Heart left ventricle (tissue), 16 donors: ENCODE measurements around the gene PHKB. TPM values are rescaled to one million over a fixed set of nuclear protein-coding genes. Genes with fewer than 3 reads are reported as not detected.
"Not testable (repeated sequence)": the region's sequence is repeated elsewhere in the genome, so short reads cannot be mapped to it uniquely, and the experiment has no call there.

ENCODE experiments used
- ATAC-seq, 4 donors: fragments of 200-7000 bp; cut with Tn5 transposase; one replicate each; pipeline ENCODE4 v1.9.1; 2020 to 2022; ENCODE audit warnings: moderate library complexity in 4 of 4, mild to moderate bottlenecking in 3 of 4, moderate number of reproducible peaks in 1 of 4
- DNase-seq, 5 donors: peaks; one replicate each; pipeline ENCODE4 v3.0.0-alpha.2; 2020
- H3K27ac ChIP-seq, 12 donors: fragments of 200-600 bp; sonication (generic) in 4 of 12; one replicate each; pipeline versions ENCODE4 v1.5.0 to v1.8.0; 2016 to 2022; ENCODE audit warnings: mild to moderate bottlenecking in 2 of 12
- H3K27me3 ChIP-seq, 9 donors: fragments of 200-600 bp; sonication (generic) in 2 of 9; one replicate each; pipeline versions ENCODE4 v1.5.1 to v1.8.0; 2016 to 2022; ENCODE audit warnings: mild to moderate bottlenecking in 3 of 9
- H3K36me3 ChIP-seq, 9 donors: fragments of 200-600 bp; sonication (generic) in 2 of 9; one replicate each; pipeline versions ENCODE4 v1.5.0 to v1.8.0; 2018 to 2022; ENCODE audit warnings: mild to moderate bottlenecking in 2 of 9
- H3K4me1 ChIP-seq, 12 donors: fragments of 200-600 bp; sonication (generic) in 4 of 12; one replicate each; pipeline versions ENCODE4 v1.5.0 to v1.8.0; 2016 to 2022; ENCODE audit warnings: mild to moderate bottlenecking in 3 of 12
- H3K4me3 ChIP-seq, 12 donors: fragments of 200-600 bp; sonication (generic) in 4 of 12; one replicate each; pipeline versions ENCODE4 v1.5.0 to v1.8.0; 2017 to 2022; ENCODE audit warnings: mild to moderate bottlenecking in 9 of 12, moderate library complexity in 4 of 12
- H3K9me3 ChIP-seq, 12 donors: fragments of 200-600 bp; sonication (generic) in 4 of 12; one replicate each; pipeline versions ENCODE4 v1.5.0 to v1.8.0; 2016 to 2022; ENCODE audit warnings: mild to moderate bottlenecking in 1 of 12
- POLR2A ChIP-seq, 2 donors: fragments of 450-650 bp; IDR thresholded peaks; one replicate each; pipeline ENCODE4 v1.6.1; 2017; ENCODE audit warnings: antibody characterized with exemption in 2 of 2, mild to moderate bottlenecking in 2 of 2, moderate library complexity in 2 of 2
- WGBS, 4 donors: extraction: QIAGEN DNeasy Blood & Tissue Kit in 2 of 4; methylation state at CpG; one replicate each; pipeline versions ENCODE4 v1.1.5 to v1.1.7; 2013 to 2018; 5-methylcytosine and 5-hydroxymethylcytosine counted together
- intact Hi-C, 10 donors: fragments of 100-400 bp; cut with DNase I; formaldehyde crosslinking; loops; one replicate each; pipeline versions ENCODE4 v1.11.1 to v1.14.2; 2022
- polyA plus RNA-seq, 2 donors: library from polyadenylated mRNA; stranded (reverse); fragments of 200-250 nt; gene quantifications; one replicate each; pipeline ENCODE4 v1.2.3, GENCODE V29; 2013
- total RNA-seq, 9 donors: library from RNA; depleted of rRNA in 2 of 9; stranded (reverse); fragments of >200 nt in 2 of 9; fragmentation: NEBNext Ultra II Directional in 3 of 9; extraction: Animal tissue kit (Norgen Biotek cat#: 25700) in 3 of 9; gene quantifications; one replicate each; pipeline versions ENCODE4 v1.1.0 to v1.2.4, GENCODE V29; 2016 to 2023
- TF ChIP-seq, protein P1 (sequence below), 12 donors: fragments of 200-600 bp; sonication (generic) in 4 of 12; IDR thresholded peaks; one replicate each; pipeline versions ENCODE4 v1.5.0 to v1.8.0; 2018 to 2022; ENCODE audit warnings: antibody characterized with exemption in 12 of 12, mild to moderate bottlenecking in 5 of 12
- donor health status: ischemic (EF 13 %, LVEDD 7.1; RV severe dilation, severe dysfunction).
- donor health status: healthy with polysubstance abuse.
- donor health status: DM: no; HTN: yes; CAD: no.
- donor health status: DM: no; HTN: no; CAD: no.
- donor health status: ischemic (EF 25% LVEDD 6.9; RV normal size, moderate dysfunction).
- donor health status: ischemic (EF 25% LVEDD 5.7; RV mildly dilated, moderate dysfunction).
- donor health status: healthy.
- donor health status: DM: yes; HTN: yes; CAD: no.
- donor health status: ischemic (EF 35%, LVEDD 5.7; RV mildly dilated, moderate dysfunction).
- donor health status: nonischemic (EF 11% LVEDD 7.7; RV severe dilation, severe dysfunction).
- donor health status: DM: yes; HTN: yes; CAD: no.
- donor health status: PGD.
- donor health status: ischemic (EF 29% LVEDD 5.4; RV normal size, mild dysfunction).
- donor health status: nonischemic (EF 23%, LVEDD 6.1; RV moderate dilation, normal function).

PHKB gene
- total and polyA plus RNA-seq, 11 donors: 14.2 to 70.1 (median 61.3) TPM

DNA sequence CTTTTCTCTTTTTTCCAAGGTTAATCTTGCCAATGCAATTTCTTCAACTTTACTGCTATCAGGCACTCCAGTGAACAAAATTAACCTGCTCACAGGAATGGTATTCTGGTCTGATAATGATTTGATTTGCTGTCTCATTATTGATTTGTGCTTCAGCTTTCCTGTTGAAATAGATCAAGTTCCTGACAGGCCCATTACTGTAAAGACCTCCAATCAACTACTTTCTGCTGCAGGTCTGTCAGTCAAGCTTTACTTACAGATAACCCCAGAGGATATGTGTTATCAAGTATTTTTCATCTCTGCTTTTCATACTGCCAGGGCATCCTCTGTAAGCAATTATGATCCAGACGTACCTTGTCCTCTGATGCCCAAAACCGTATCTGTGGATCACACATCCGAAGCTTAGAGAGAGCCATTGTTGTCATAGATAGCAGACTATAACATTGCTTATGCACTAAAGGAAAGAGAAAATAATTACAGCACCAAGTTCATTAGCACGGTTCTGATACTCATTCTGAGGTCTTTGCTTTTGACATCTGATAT lies 215.6 kb downstream of the PHKB start:
- peaks cover 0 to 62% (median 31%) of the 10 kb centered on the region in 9 donors for H3K36me3 ChIP-seq
- no peaks in the 10 kb centered on the region for H3K4me1 ChIP-seq
- H3K27me3 ChIP-seq: no peaks in the 10 kb centered on the region
- no peak overlapping the region for H3K4me3 ChIP-seq
- H3K27ac ChIP-seq: no peak overlapping the region
- DNase-seq (no peak), ATAC-seq (no peak)
- intact Hi-C loops: no loop called here
- WGBS, 4 donors: 94 to 97% (median 96%) methylated on average over 4 of the region's 4 CpGs
- TF ChIP-seq POLR2A (IDR thresholded peaks at IDR 0.05): no peak
- TF ChIP-seq, protein P1, sequence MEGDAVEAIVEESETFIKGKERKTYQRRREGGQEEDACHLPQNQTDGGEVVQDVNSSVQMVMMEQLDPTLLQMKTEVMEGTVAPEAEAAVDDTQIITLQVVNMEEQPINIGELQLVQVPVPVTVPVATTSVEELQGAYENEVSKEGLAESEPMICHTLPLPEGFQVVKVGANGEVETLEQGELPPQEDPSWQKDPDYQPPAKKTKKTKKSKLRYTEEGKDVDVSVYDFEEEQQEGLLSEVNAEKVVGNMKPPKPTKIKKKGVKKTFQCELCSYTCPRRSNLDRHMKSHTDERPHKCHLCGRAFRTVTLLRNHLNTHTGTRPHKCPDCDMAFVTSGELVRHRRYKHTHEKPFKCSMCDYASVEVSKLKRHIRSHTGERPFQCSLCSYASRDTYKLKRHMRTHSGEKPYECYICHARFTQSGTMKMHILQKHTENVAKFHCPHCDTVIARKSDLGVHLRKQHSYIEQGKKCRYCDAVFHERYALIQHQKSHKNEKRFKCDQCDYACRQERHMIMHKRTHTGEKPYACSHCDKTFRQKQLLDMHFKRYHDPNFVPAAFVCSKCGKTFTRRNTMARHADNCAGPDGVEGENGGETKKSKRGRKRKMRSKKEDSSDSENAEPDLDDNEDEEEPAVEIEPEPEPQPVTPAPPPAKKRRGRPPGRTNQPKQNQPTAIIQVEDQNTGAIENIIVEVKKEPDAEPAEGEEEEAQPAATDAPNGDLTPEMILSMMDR (IDR thresholded peaks at IDR 0.05): no peak
- peaks cover 0 to 17% (median 0%) of the 10 kb centered on the region in 12 donors for H3K9me3 ChIP-seq

DNA sequence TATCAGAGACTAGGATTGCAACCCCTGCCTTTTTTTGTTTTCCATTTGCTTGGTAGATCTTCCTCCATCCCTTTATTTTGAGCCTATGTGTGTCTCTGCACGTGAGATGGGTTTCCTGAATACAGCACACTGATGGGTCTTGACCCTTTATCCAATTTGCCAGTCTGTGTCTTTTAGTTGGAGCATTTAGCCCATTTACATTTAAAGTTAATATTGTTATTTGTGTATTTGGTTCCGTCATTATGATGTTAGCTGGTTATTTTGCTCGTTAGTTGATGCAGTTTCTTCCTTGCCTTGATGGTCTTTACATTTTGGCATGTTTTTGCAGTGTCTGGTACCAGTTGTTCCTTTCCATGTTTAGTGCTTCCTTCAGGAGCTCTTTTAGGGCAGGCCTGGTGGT lies 220.4 kb downstream of the PHKB start:
- H3K4me1 ChIP-seq, H3K27me3 ChIP-seq, ATAC-seq, H3K27ac ChIP-seq, H3K4me3 ChIP-seq, DNase-seq, intact Hi-C loops: not testable (repeated sequence)
- 95 to 99% (median 97%) methylated on average over 2 to 3 of the region's 3 CpGs for WGBS, 4 donors
- Histone ChIP-seq H3K36me3 (peaks cover 0 to 57% (median 16%) of the 10 kb centered on the region in 9 donors), H3K9me3 (peaks cover 0 to 28% (median 0%) of the 10 kb centered on the region in 12 donors)

DNA sequence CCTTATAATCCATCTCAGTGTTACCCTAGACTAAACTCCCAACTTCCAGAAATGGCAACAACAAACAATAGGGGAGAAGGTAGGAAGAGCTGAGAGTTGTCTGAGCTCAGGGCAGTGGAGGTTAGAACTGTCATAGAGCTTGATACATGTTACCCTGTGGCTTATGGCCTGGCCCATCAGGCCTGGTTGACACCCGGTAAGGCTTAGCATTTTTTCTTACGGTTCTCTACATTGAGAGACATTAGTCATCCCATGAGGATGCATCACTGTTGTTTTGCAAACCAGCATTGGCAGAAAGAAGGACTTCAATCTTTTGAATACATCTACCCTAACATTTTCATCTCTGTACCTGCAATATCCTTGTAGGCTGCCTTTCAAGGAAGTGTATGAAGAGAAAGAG lies 226.6 kb downstream of the PHKB start:
- DNase-seq (no peak), ATAC-seq (no peak)
- H3K27ac ChIP-seq: no peak overlapping the region
- H3K36me3 ChIP-seq: peaks cover 0 to 77% (median 41%) of the 10 kb centered on the region in 9 donors
- no peak overlapping the region for H3K4me3 ChIP-seq
- H3K4me1 ChIP-seq: no peaks in the 10 kb centered on the region
- H3K9me3 ChIP-seq: peaks cover 0 to 7% (median 0%) of the 10 kb centered on the region in 12 donors
- 91 to 97% (median 96%) methylated on average over 2 of the region's 2 CpGs for WGBS, 4 donors
- no peak for TF ChIP-seq POLR2A (IDR thresholded peaks at IDR 0.05)
- TF ChIP-seq, protein P1 (IDR thresholded peaks at IDR 0.05): no peak
- H3K27me3 ChIP-seq: no peaks in the 10 kb centered on the region
- intact Hi-C loops: no loop called here

DNA sequence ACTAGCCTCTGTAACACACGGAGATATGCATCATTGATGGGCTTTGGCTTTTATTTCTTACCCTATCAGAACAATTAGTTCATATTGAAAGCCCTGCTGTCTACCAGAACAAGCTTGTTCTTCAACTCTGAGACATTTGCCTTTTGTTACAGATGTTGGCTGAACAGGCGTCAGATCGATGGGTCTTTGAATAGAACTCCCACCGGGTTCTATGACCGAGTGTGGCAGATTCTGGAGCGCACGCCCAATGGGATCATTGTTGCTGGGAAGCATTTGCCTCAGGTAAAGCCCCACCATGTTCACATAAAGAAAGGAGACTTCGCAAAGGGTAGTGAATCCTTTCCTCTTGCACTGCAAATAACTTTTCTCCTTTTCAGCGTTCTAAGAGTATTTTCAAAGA lies 232.1 kb downstream of the PHKB start:
- Histone ChIP-seq H3K4me1 (no peaks in the 10 kb centered on the region), H3K36me3 (peaks cover 0 to 100% (median 87%) of the 10 kb centered on the region in 9 donors), H3K27me3 (no peaks in the 10 kb centered on the region), H3K27ac (no peak overlapping the region), H3K4me3 (no peak overlapping the region), H3K9me3 (no peaks in the 10 kb centered on the region)
- intact Hi-C loops: loop anchor here in 2 of 10 donors (10.0 kb wide), 1 partner anchor 462 kb away; the partner anchor contains the start of gene ABCC12 (in 2 of the 2)
- no peak for ATAC-seq
- 96 to 98% (median 97%) methylated on average over 9 of the region's 9 CpGs for WGBS, 4 donors
- DNase-seq: no peak
- TF ChIP-seq, protein P1 (IDR thresholded peaks at IDR 0.05): no peak
- TF ChIP-seq POLR2A (IDR thresholded peaks at IDR 0.05): no peak

DNA sequence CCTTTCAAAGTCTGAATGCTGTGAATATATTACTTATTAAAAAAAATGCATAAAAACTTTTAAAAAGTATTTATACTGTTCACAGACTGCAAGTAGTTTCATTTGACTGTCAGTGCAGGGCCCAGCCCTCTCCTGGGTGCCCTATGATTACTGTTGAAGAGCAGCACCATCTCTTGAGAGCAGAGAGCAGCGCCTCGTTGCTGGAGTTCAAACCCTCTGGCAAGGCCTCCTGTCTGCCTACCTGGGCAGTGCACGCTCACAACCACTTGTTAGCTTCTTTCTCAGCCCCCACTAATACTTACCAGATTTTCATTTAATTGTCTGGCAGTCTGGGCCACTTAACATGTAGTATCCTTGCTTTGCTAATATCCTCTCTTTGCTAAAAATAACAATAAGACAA lies 233.4 kb downstream of the PHKB start:
- ATAC-seq (no peak), DNase-seq (no peak)
- H3K4me3 ChIP-seq: no peak overlapping the region
- H3K4me1 ChIP-seq: no peaks in the 10 kb centered on the region
- no peak overlapping the region for H3K27ac ChIP-seq
- intact Hi-C loops: loop anchor here in 2 of 10 donors (10.0 kb wide), 1 partner anchor 460 kb away; the partner anchor contains the start of gene ABCC12 (in 2 of the 2)
- H3K27me3 ChIP-seq: no peaks in the 10 kb centered on the region
- H3K9me3 ChIP-seq: no peaks in the 10 kb centered on the region
- H3K36me3 ChIP-seq: peaks cover 0 to 100% (median 79%) of the 10 kb centered on the region in 9 donors
- WGBS, 4 donors: 81 to 92% (median 85%) methylated on average over 3 of the region's 3 CpGs
- no peak for TF ChIP-seq POLR2A (IDR thresholded peaks at IDR 0.05)
- TF ChIP-seq, protein P1 (IDR thresholded peaks at IDR 0.05): no peak
